ENCODE measurements around the gene APOBEC3B. TPM values are rescaled to one million over a fixed set of nuclear protein-coding genes. Genes with fewer than 3 reads are reported as not detected.
"Not testable (repeated sequence)": the region's sequence is repeated elsewhere in the genome, so short reads cannot be mapped to it uniquely, and the experiment has no call there.

Gene APOBEC3B
- total and polyA plus RNA-seq, 2 donors (not counting 1 experiment from before 2014, with no cell fraction given) = 2.4 to 7.9 TPM

GRCh38 chr22:38944653-38945052, 37.5 kb upstream of the APOBEC3B start:
- ChIA-PET POLR2A (no interaction called here), CTCF (no interaction called here)
- no peak overlapping the region for H3K4me3 Mint-ChIP-seq
- intact Hi-C loops (cut with micrococcal nuclease) = no loop called here
- H3K4me3 ChIP-seq (ENCODE audit: control extremely low read depth in 1 of 5, extremely low read depth in 1 of 5, insufficient read depth in 1 of 5, low read depth in 2 of 5, low read length in 4 of 5) = no peak overlapping the region
- H3K9me3 ChIP-seq (ENCODE audit: control extremely low read depth in 1 of 3, control insufficient read depth in 2 of 3, insufficient read depth in 1 of 3, low read length in 2 of 3) = peaks cover 0 to 9% (median 0%) of the 10 kb centered on the region in 3 donors
- peaks cover 29% of the 10 kb centered on the region for H3K4me1 Mint-ChIP-seq
- H3K4me1 ChIP-seq (ENCODE audit: control insufficient read depth in 2 of 2, insufficient read depth in 2 of 2, low read length in 2 of 2) = peaks cover 24 to 27% of the 10 kb centered on the region in 2 donors
- H4K20me1 ChIP-seq (ENCODE audit: control insufficient read depth, insufficient read depth, low read length, poor library complexity, severe bottlenecking) = no peaks in the 10 kb centered on the region
- H3K27ac ChIP-seq (ENCODE audit: low read length in 2 of 2) = no peak overlapping the region
- ATAC-seq (ENCODE audit: low read depth) (no peak), DNase-seq (no peak)
- H3K79me2 ChIP-seq (ENCODE audit: control insufficient read depth, insufficient read depth, low read length) = no peaks in the 10 kb centered on the region
- H3K9me3 Mint-ChIP-seq (ENCODE audit: insufficient read depth) = no peaks in the 10 kb centered on the region
- H3K9ac ChIP-seq (ENCODE audit: low read length) = no peak overlapping the region
- no peak for TF ChIP-seq EZH2 (IDR thresholded peaks at IDR 0.05; ENCODE audit: borderline replicate concordance, insufficient read depth, low read depth, low read length, poor library complexity, severe bottlenecking)
- TF ChIP-seq, protein P1, sequence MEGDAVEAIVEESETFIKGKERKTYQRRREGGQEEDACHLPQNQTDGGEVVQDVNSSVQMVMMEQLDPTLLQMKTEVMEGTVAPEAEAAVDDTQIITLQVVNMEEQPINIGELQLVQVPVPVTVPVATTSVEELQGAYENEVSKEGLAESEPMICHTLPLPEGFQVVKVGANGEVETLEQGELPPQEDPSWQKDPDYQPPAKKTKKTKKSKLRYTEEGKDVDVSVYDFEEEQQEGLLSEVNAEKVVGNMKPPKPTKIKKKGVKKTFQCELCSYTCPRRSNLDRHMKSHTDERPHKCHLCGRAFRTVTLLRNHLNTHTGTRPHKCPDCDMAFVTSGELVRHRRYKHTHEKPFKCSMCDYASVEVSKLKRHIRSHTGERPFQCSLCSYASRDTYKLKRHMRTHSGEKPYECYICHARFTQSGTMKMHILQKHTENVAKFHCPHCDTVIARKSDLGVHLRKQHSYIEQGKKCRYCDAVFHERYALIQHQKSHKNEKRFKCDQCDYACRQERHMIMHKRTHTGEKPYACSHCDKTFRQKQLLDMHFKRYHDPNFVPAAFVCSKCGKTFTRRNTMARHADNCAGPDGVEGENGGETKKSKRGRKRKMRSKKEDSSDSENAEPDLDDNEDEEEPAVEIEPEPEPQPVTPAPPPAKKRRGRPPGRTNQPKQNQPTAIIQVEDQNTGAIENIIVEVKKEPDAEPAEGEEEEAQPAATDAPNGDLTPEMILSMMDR (IDR thresholded peaks at IDR 0.05) = no peak
- H3K4me2 ChIP-seq (replicated peaks; ENCODE audit: low read depth, low read length, poor library complexity, severe bottlenecking) = no peak overlapping the region
- H3K36me3 ChIP-seq (replicated peaks in 1 of 2; ENCODE audit: control extremely low read depth in 1 of 2, control insufficient read depth in 1 of 2, extremely low read depth in 1 of 2, insufficient read depth in 2 of 2, low read length in 1 of 2) = no peaks in the 10 kb centered on the region
- H3K27me3 Mint-ChIP-seq = peaks cover 48% of the 10 kb centered on the region
- H2AFZ ChIP-seq (ENCODE audit: insufficient read depth, low read depth, low read length, poor library complexity, severe bottlenecking) = no peak overlapping the region
- peaks cover 0 to 25% (median 5%) of the 10 kb centered on the region in 4 experiments for H3K27me3 ChIP-seq (replicated peaks in 1 of 4; ENCODE audit: control extremely low read depth in 1 of 4, control insufficient read depth in 3 of 4, insufficient read depth in 4 of 4, low read length in 3 of 4)
- 97% methylated on average over 4 of the region's 7 CpGs for whole genome bisulfite sequencing (ENCODE audit: insufficient coverage)
- no peak overlapping the region for H3K27ac Mint-ChIP-seq

DNA sequence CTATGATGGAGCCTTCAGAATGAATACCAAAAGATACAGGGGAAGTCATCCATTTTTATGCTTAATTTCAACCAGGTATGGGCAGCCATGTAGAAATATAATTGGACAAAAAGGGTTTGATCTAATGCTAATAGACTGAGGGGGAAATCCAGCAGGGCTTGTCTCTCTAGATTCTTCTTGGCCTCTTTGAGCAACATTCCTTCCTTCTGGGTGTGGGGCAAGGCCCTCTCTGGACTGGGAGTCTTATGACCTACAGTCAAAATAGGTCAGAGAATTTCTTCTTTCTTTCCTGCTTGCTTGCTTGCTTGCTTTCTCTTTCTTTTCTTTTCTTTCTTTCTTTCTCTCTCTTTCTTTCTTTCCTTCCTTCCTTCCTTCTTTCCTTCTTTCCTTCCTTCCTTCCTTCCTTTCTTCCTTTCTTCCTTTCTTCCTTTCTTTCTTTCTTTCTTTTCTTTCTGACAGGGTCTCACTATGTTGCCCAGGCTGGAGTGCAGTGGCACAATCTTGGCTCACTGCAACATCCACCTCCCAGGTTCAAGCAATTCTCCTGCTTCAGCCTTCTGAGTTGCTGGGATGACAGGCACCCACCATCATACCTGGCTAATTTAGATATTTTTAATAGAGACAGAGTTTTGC, 36.3 kb upstream of the APOBEC3B start:
- peaks cover 48% of the 10 kb centered on the region for H3K27me3 Mint-ChIP-seq
- H3K4me3 ChIP-seq (ENCODE audit: control extremely low read depth in 1 of 5, extremely low read depth in 1 of 5, insufficient read depth in 1 of 5, low read depth in 2 of 5, low read length in 4 of 5); intact Hi-C loops (cut with micrococcal nuclease); H3K36me3 ChIP-seq (replicated peaks in 1 of 2; ENCODE audit: control extremely low read depth in 1 of 2, control insufficient read depth in 1 of 2, extremely low read depth in 1 of 2, insufficient read depth in 2 of 2, low read length in 1 of 2); CTCF ChIA-PET; H3K4me2 ChIP-seq (replicated peaks; ENCODE audit: low read depth, low read length, poor library complexity, severe bottlenecking); H3K27ac ChIP-seq (ENCODE audit: low read length in 2 of 2); H2AFZ ChIP-seq (ENCODE audit: insufficient read depth, low read depth, low read length, poor library complexity, severe bottlenecking); POLR2A ChIA-PET; ATAC-seq (ENCODE audit: low read depth); H4K20me1 ChIP-seq (ENCODE audit: control insufficient read depth, insufficient read depth, low read length, poor library complexity, severe bottlenecking); DNase-seq; H3K9ac ChIP-seq (ENCODE audit: low read length); H3K27ac Mint-ChIP-seq; H3K79me2 ChIP-seq (ENCODE audit: control insufficient read depth, insufficient read depth, low read length); H3K9me3 Mint-ChIP-seq (ENCODE audit: insufficient read depth); H3K9me3 ChIP-seq (ENCODE audit: control extremely low read depth in 1 of 3, control insufficient read depth in 2 of 3, insufficient read depth in 1 of 3, low read length in 2 of 3); H3K4me3 Mint-ChIP-seq: not testable (repeated sequence)
- Histone ChIP-seq H3K4me1 (ENCODE audit: control insufficient read depth in 2 of 2, insufficient read depth in 2 of 2, low read length in 2 of 2) (peaks cover 24 to 27% of the 10 kb centered on the region in 2 donors), H3K27me3 (replicated peaks in 1 of 4; ENCODE audit: control extremely low read depth in 1 of 4, control insufficient read depth in 3 of 4, insufficient read depth in 4 of 4, low read length in 3 of 4) (peaks cover 0 to 25% (median 5%) of the 10 kb centered on the region in 4 experiments)
- H3K4me1 Mint-ChIP-seq = peaks cover 29% of the 10 kb centered on the region
